Measurements from ENCODE around the gene ALK.

The ALK gene

GRCh38 chr2:29706171-29706720 lies 215.1 kb downstream of the ALK start:
- DNase-seq = no peak

- no peak for DNase-seq
Observed at GRCh38 chr2:29705616-29706015, 215.8 kb downstream of the ALK start.

GRCh38 chr2:29703336-29703735 lies 218.1 kb downstream of the ALK start:
- no peak for DNase-seq

- no peak for DNase-seq
Observed at GRCh38 chr2:29702276-29702675, 219.1 kb downstream of the ALK start.

GRCh38 chr2:29700560-29700959 lies 220.8 kb downstream of the ALK start:
- DNase-seq = no peak

- no peak for DNase-seq
Observed at GRCh38 chr2:29699045-29699444, 222.3 kb downstream of the ALK start.

GRCh38 chr2:29698216-29698615 lies 223.2 kb downstream of the ALK start:
- DNase-seq = no peak

- DNase-seq = no peak
Observed at GRCh38 chr2:29697715-29698114, 223.7 kb downstream of the ALK start.

- no peak for DNase-seq
Observed at GRCh38 chr2:29697181-29697580, 224.2 kb downstream of the ALK start.

GRCh38 chr2:29694741-29695140 lies 226.6 kb downstream of the ALK start:
- no peak for DNase-seq

GRCh38 chr2:29691391-29691950 lies 229.9 kb downstream of the ALK start:
- no peak for DNase-seq

GRCh38 chr2:29689666-29690065 lies 231.7 kb downstream of the ALK start:
- DNase-seq = no peak

- no peak for DNase-seq
Observed at GRCh38 chr2:29688429-29688828, 233.0 kb downstream of the ALK start.

GRCh38 chr2:29687121-29687520 lies 234.3 kb downstream of the ALK start:
- DNase-seq = no peak

- DNase-seq = no peak
Observed at GRCh38 chr2:29676886-29677453, 244.4 kb downstream of the ALK start.

- DNase-seq = no peak
Observed at GRCh38 chr2:29664578-29664977, 256.8 kb downstream of the ALK start.

GRCh38 chr2:29663268-29663667 lies 258.1 kb downstream of the ALK start:
- no peak for DNase-seq

GRCh38 chr2:29662861-29663260 lies 258.5 kb downstream of the ALK start:
- DNase-seq = no peak

- DNase-seq = no peak
Observed at GRCh38 chr2:29660201-29660600, 261.2 kb downstream of the ALK start.

GRCh38 chr2:29659178-29659577 lies 262.2 kb downstream of the ALK start:
- DNase-seq = no peak

- DNase-seq = no peak
Observed at GRCh38 chr2:29657674-29658073, 263.7 kb downstream of the ALK start.

- DNase-seq = no peak
Observed at GRCh38 chr2:29655391-29656086, 265.8 kb downstream of the ALK start.

- DNase-seq = no peak
Observed at GRCh38 chr2:29650631-29651097, 270.7 kb downstream of the ALK start.

GRCh38 chr2:29644949-29645348 lies 276.4 kb downstream of the ALK start:
- no peak for DNase-seq
